Mesothelial cell of epicardium (in vitro differentiated cells): ENCODE data around the gene ZNF892. TPM values are rescaled to one million over a fixed set of nuclear protein-coding genes. Genes with fewer than 3 reads are reported as not detected.
A peak's percentile ranks its signal among the peaks of the same experiment; 100 is the strongest.
"Not testable (repeated sequence)": the region's sequence is repeated elsewhere in the genome, so short reads cannot be mapped to it uniquely, and the experiment has no call there.

Source experiments
- DNase-seq, 2 experiments: peaks; one replicate each; pipeline ENCODE4 v3.0.0; 2021; ENCODE audit warnings: low spot score in 2 of 2; ENCODE audit not compliant: unreplicated experiment in 2 of 2
- H3K27ac Mint-ChIP-seq: 2 replicates; pipeline ENCODE4 v1.8.0; 2021; ENCODE audit warnings: mixed read lengths
- H3K27me3 Mint-ChIP-seq: 2 replicates; pipeline ENCODE4 v1.8.0; 2021; ENCODE audit warnings: low read depth, mixed read lengths
- H3K36me3 Mint-ChIP-seq: 2 replicates; pipeline ENCODE4 v1.8.0; 2021; ENCODE audit warnings: mixed read lengths
- H3K4me1 Mint-ChIP-seq: 2 replicates; pipeline ENCODE4 v1.8.0; 2021; ENCODE audit warnings: mixed read lengths
- H3K4me3 Mint-ChIP-seq: 2 replicates; pipeline ENCODE4 v1.8.0; 2021; ENCODE audit warnings: mild to moderate bottlenecking, moderate library complexity, mixed read lengths
- H3K9me3 Mint-ChIP-seq: 2 replicates; pipeline ENCODE4 v1.8.0; 2021; ENCODE audit warnings: mixed read lengths
- CTCF ChIP-seq: fragments of 200-600 bp; sonication (generic); IDR thresholded peaks from one replicate; pipeline ENCODE4 v1.5.0; 2021; ENCODE audit warnings: antibody characterized with exemption; ENCODE audit not compliant: unreplicated experiment
- total RNA-seq: library from RNA; stranded (reverse); gene quantifications from 3 replicates; pipeline ENCODE4 v1.2.1, GENCODE V29; 2021

Gene ZNF892
- total RNA-seq, 1 donor from 2014 or later = 17.0 TPM

GRCh38 chr2:95181774-95182173 lies 25.5 kb upstream of the ZNF892 start:
- peaks cover 51% of the 10 kb centered on the region for H3K36me3 Mint-ChIP-seq

GRCh38 chr2:95185197-95185596 lies 22.1 kb upstream of the ZNF892 start:
- peaks cover 9% of the 10 kb centered on the region for H3K9me3 Mint-ChIP-seq
- DNase-seq = no peak
- H3K27me3 Mint-ChIP-seq = peaks cover 12% of the 10 kb centered on the region
- no peak overlapping the region for H3K27ac Mint-ChIP-seq
- TF ChIP-seq CTCF = no peak
- H3K4me1 Mint-ChIP-seq = no peaks in the 10 kb centered on the region
- H3K4me3 Mint-ChIP-seq = no peak overlapping the region
- peaks cover 35% of the 10 kb centered on the region for H3K36me3 Mint-ChIP-seq

More at GRCh38 chr2:95181774-95182173, 25.5 kb upstream of the ZNF892 start:
- Mint-ChIP-seq H3K4me3 (no peak overlapping the region), H3K27me3 (no peaks in the 10 kb centered on the region), H3K27ac (no peak overlapping the region), H3K9me3 (peaks cover 9% of the 10 kb centered on the region), H3K4me1 (no peaks in the 10 kb centered on the region)
- no peak for TF ChIP-seq CTCF
- no peak for DNase-seq

GRCh38 chr2:95185973-95186372 lies 21.3 kb upstream of the ZNF892 start:
- Mint-ChIP-seq H3K9me3 (peaks cover 9% of the 10 kb centered on the region), H3K27me3 (peaks cover 18% of the 10 kb centered on the region), H3K4me3 (no peak overlapping the region), H3K4me1 (no peaks in the 10 kb centered on the region), H3K27ac (no peak overlapping the region), H3K36me3 (peaks cover 29% of the 10 kb centered on the region)
- DNase-seq = no peak
- TF ChIP-seq CTCF = no peak

- H3K36me3 Mint-ChIP-seq, H3K27ac Mint-ChIP-seq, H3K4me3 Mint-ChIP-seq, H3K9me3 Mint-ChIP-seq, H3K4me1 Mint-ChIP-seq: not testable (repeated sequence)
- peak; percentile 47 for TF ChIP-seq CTCF
- H3K27me3 Mint-ChIP-seq = peaks cover 40% of the 10 kb centered on the region
- peak; percentile 28 to 75 for DNase-seq
Measured at GRCh38 chr2:95192956-95193355, 14.4 kb upstream of the ZNF892 start.

GRCh38 chr2:95203911-95204310 lies 3.4 kb upstream of the ZNF892 start:
- H3K36me3 Mint-ChIP-seq = peaks cover 10% of the 10 kb centered on the region

More at GRCh38 chr2:95203911-95204310, 3.4 kb upstream of the ZNF892 start:
- H3K9me3 Mint-ChIP-seq = peaks cover 3% of the 10 kb centered on the region
- no peak for DNase-seq
- no peak for TF ChIP-seq CTCF
- no peak overlapping the region for H3K4me3 Mint-ChIP-seq
- H3K27ac Mint-ChIP-seq = no peak overlapping the region
- H3K4me1 Mint-ChIP-seq = peaks cover 20% of the 10 kb centered on the region
- H3K27me3 Mint-ChIP-seq = peaks cover 13% of the 10 kb centered on the region
